Mammary epithelial cell (primary cell): ENCODE data around the gene RNF166.

ENCODE experiments used
- CTCF ChIP-seq, 2 donors: IDR thresholded peaks in 1 of 2; conservative IDR thresholded peaks in 1 of 2; 2 replicates each; pipeline ENCODE4 v1.5.1; 2011 to 2012; ENCODE audit warnings: inconsistent platforms in 2 of 2, low read length in 2 of 2, mild to moderate bottlenecking in 2 of 2, control low read depth in 1 of 2, low read depth in 1 of 2; ENCODE audit not compliant: insufficient read depth in 1 of 2; ENCODE audit errors: extremely low read depth in 1 of 2
- EZH2 ChIP-seq: IDR thresholded peaks from 2 replicates; pipeline ENCODE4 v1.6.1; 2012; ENCODE audit warnings: low read length, inconsistent platforms, borderline replicate concordance

DNA sequence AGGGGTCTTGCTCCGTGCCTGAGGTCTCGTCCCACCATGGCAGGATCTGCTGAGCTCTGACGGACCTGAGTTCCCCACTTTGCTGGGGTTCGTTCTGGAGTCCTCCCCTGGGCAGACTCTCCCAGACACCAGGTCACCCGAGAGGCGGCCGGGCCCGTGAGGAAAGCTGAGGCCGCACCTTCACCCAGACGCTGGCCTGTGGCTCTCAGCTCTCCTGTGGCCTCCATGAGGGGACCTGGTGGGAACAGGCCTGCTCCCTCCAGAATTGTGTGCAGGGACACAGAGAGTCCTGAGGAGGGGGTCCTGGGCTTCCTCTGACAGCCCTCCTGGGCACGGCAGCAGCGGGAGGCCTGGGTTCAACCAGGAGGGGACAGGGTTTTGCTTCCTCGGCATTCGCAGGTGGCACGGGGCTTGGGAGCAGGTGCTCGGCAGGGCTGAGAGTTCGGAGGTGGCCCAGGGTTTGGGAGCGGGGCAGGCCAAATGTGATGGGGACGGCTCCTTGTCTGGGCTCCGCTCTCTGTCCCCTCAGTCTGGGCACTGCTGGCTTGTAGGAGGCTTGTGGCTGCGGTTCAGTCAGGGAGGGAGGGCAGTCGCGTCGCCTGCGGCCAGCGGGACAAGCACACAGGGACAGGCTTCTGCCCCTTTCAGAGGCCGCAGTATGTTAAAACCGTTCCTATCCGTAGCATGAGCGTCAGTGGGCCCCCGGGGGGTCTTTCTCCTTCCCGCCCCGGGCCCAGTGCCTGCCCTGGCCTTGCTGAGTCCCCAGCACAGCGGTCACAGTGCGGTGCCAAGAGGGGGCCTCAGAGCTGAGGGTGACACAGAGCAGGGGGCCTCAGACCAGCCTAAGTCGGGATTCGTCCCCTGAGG is 11.8 kb downstream of the RNF166 start:
- no peak for TF ChIP-seq CTCF (conservative IDR thresholded peaks at IDR 0.05 in 1 of 2, IDR thresholded peaks at IDR 0.05 in 1 of 2; ENCODE audit: extremely low read depth in 1 of 2, insufficient read depth in 1 of 2, low read depth in 1 of 2, low read length in 2 of 2)
- no peak for TF ChIP-seq EZH2
